Measurements from ENCODE around the gene ZNF468. TPM values are rescaled to one million over a fixed set of nuclear protein-coding genes. Genes with fewer than 3 reads are reported as not detected.
"Not testable (repeated sequence)": the region's sequence is repeated elsewhere in the genome, so short reads cannot be mapped to it uniquely, and the experiment has no call there.

ZNF468 gene
- polyA plus RNA-seq, 4 donors = 28.9 to 51.0 (median 37.3) TPM

DNA sequence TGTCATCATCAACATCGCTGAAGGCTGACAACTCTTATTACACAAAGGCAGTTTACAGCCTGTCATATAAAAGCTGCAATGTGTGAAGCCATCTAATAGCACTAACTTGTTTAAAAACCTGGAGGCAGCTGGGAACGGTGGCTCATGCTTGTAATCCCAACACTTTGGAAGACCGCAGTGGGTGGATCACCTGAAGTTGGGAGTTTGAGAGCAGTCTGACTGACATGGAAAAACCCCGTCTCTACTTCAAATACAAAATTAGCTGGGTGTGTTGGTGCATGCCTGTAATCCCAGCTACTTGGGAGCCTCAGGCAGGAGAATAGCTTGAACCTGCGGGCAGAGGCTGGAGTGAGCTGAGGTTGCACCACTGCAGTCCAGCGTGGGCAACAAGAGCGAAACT lies 27.6 kb downstream of the ZNF468 start:
- not testable (repeated sequence) for DNase-seq (ENCODE audit: low read depth in 4 of 4, low spot score in 2 of 4)

DNA sequence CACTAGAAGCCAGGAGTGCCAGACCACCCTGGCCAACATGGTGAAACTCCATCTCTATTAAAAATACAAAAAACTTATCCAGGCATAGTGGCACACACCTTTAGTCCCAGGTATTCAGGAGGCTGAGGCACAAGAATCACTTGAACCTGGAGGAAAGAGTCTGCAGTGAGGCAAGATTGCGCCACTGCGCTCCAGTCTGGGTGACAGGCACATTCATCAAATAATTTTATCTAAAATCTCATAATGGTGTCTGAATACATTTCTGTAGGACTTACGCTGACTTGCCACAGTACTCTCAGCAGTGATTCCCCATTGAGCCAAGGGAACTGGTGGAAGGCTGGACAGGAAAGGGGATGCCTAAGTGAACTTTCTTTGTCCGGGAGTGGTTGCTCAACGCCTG lies 31.7 kb downstream of the ZNF468 start:
- no peak for DNase-seq (ENCODE audit: low read depth in 4 of 4, low spot score in 2 of 4)

DNA sequence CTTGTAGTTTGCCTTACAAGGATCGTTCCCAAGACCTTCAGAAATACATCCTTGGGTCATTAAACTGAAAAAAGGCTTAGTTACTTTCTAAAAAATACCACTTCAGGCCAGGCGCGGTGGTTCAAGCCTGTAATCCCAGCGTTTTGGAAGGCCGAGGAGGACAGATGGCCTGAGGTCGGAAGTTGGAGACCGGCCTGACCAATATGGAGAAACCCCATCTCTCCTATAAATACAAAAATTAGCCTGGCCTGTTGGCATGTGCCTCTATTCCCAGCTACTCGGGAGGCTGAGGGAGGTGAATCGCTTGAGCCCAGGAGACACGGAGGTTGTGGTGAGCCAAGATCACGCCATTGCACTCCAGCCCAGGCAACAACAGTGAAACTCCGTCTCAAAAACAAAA lies 33.7 kb downstream of the ZNF468 start:
- DNase-seq (ENCODE audit: low read depth in 4 of 4, low spot score in 2 of 4) = no peak

DNA sequence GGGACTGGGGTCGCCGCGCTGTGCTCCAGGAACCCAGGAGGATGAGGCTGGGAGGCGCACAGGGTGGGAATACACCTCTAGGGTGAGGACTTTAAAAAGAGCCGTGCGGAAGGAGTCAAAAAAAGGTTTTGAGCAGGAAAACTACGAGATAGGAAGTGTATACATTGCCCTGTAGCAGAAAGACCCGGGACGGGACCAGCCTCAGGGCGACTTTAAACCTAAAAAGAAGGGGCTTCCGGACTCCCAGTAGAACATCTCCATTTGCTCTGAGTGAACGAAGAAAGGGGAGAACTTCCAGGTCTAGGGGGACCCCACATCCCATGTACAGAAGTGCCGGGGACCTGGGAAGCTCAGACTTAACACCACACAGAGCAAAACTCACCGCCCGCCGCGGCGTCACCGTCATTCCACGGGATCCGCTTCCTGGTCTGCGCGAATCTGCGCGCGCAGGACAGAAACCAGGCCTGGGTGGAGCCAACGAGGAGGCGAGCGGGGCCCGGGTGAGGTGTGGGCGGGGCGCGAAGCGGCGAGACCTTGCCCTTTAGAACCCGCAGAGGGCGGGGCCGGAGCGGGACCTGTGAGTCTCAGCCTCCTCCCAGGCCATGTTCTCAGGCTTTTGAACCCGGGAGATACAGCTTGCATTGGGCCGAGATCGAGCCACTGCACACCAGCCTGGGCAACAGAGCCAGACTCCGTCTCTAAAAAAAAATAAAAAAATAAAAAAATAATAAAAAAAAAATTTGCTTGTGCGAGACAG lies 36.0 kb downstream of the ZNF468 start, which contains the start of gene ZNF28:
TSS of gene ZNF28 (minus strand) at position 430 of the 757 bp plus-strand sequence. CDS start 3,675 bp downstream, outside the sequence.
- DNase-seq (ENCODE audit: low read depth in 4 of 4, low spot score in 2 of 4) = peak in 3 of 4 donors; percentile 18 to 23 (median 19)

DNA sequence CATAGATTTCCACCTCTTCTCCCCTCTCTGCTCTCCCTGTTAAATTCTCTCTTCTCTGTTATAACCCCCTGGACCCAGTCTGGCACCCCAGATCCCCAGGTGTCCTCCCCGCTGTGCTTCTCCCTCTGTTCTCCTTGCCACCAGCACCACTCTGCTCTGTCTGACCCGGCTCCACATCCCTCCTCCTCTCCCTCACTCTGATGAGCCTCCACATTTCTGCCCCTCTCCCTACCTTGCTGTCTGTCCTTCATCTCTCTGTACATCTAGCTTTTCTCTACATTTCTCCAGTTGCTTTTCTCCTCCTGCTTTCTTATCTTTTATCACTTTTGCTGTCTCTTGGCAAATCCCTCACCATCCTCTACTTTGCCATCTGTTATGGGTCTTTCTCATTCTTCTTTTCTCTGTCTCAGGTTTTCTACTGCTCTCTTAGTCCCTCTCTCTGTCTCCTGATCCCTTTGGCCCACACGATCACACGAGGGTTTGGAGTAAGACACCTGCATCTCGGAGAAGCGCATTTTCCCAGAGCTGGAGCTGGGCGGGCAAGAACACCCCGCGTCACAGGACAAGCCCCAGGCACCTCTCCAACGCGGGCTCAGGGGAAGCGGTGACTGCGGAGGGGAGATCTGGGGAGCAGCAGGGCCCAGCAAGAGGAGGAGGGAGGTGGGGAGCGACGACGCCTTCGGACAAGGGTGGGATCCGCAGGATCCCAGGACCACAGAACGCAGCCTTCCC lies 36.8 kb downstream of the ZNF468 start:
- not testable (repeated sequence) for DNase-seq (ENCODE audit: low read depth in 4 of 4, low spot score in 2 of 4)

DNA sequence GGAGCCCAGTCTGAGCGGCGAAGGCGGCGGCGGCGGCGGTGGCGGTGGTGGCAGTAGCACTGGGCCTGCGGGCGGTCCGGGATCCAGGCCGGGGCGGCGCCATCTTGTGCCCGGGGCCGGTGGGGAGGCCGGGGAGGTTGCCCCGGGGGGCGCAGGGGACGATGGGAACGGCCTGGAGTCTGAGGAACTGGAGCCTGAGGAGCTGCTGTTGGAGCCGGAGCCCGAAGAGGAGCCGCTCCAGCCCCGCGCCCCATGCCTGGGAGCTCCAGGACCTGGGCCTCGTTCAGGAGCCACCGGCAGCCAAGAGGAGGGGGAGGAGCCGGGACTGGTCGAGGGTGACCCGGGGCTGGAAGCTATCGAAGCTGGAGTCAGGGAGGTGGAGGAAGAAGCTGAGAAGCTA lies 47.6 kb downstream of the ZNF468 start:
- DNase-seq (ENCODE audit: low read depth in 4 of 4, low spot score in 2 of 4) = no peak

DNA sequence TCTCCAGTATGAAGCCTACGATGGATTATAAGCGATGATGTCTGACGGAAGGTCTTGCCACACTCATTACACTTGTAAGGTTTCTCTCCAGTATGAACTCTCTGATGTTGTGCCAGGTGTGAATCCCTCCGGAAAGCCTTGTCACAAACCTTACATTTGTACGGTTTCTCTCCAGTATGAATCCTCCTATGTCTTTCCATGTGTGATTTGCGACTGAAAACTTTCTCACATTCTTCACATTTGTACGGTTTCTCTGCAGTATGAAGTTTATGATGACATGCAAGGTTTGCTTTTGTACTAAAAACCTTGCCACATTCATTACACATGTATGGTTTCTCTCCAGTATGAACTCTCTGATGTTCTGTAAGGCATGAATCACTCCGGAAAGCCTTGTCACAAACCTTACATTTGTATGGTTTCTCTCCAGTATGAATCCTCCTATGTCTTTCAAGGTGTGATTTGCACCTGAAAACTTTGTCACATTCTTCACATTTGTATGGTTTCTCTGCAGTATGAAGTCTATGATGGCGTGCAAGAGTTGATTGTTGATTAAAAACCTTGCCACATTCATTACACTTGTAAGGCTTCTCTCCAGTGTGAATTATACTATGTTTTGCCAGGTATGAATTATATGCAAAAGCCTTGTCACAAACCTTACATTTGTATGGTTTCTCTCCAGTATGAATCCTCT lies 57.3 kb downstream of the ZNF468 start:
- not testable (repeated sequence) for DNase-seq (ENCODE audit: low read depth in 4 of 4, low spot score in 2 of 4)

DNA sequence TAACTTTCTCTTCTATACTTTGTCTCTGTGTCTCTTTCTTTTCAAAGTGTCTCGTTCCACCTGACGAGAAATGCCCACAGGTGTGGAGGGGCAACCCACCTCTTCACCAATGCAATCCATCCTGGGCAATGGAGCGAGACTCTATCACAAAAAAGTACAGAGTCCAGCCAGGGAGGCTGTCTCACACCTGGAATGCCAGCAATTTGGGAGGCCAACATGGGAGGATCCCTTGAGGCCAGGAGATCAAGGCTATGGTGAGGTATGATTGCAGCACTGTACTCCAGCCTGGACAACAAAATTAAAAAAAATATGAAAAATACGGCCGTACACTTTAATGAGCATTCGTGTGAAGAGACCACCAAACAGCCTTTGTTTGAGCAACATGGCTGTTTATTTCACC lies 68.0 kb downstream of the ZNF468 start:
- no peak for DNase-seq (ENCODE audit: low read depth in 4 of 4, low spot score in 2 of 4)

Other genes starting within 250 kb of the ZNF468 start
- gene ZNF83, start 219.3 kb downstream of the ZNF468 start, polyA plus RNA-seq (ENCODE audit: insufficient read length in 4 of 4) = 100 to 1,000 TPM in 2 of 4 donors, 10 to 100 TPM in 2; 57.4 to 197 (median 100) TPM
- gene ZNF611, start 122.6 kb downstream of the ZNF468 start, polyA plus RNA-seq (ENCODE audit: insufficient read length in 4 of 4) = 10 to 100 TPM; 13.1 to 26.6 (median 18.3) TPM
- 10 to 100 TPM in 1 of 4 donors, 1 to 10 TPM in 3; 5.2 to 12.7 (median 8.3) TPM for gene ZNF600, start 70.8 kb downstream of the ZNF468 start, polyA plus RNA-seq (ENCODE audit: insufficient read length in 4 of 4)
- 10 to 100 TPM; 18.6 to 26.6 (median 20.6) TPM for gene ZNF28, start 36.0 kb downstream of the ZNF468 start, polyA plus RNA-seq (ENCODE audit: insufficient read length in 4 of 4)
- gene ZNF320, start 40.0 kb upstream of the ZNF468 start, polyA plus RNA-seq (ENCODE audit: insufficient read length in 4 of 4) = 10 to 100 TPM; 14.7 to 49.8 (median 32.0) TPM
- 10 to 100 TPM in 3 of 4 donors, 1 to 10 TPM in 1; 9.5 to 18.1 (median 12.9) TPM for gene ZNF888, start 65.8 kb upstream of the ZNF468 start, polyA plus RNA-seq (ENCODE audit: insufficient read length in 4 of 4)
- gene ZNF816, start 105.3 kb upstream of the ZNF468 start, polyA plus RNA-seq (ENCODE audit: insufficient read length in 4 of 4) = 10 to 100 TPM; 11.9 to 18.3 (median 15.7) TPM
- gene ERVV-1, start 156.3 kb upstream of the ZNF468 start, polyA plus RNA-seq (ENCODE audit: insufficient read length in 4 of 4) = under 1 TPM; 0.08 to 0.21 (median 0.10) TPM
- under 1 TPM in 1 of 4 donors, not detected in 3; 0.17 TPM for gene ERVV-2, start 187.1 kb upstream of the ZNF468 start, polyA plus RNA-seq (ENCODE audit: insufficient read length in 4 of 4)
- gene ZNF160, start 245.8 kb upstream of the ZNF468 start, polyA plus RNA-seq (ENCODE audit: insufficient read length in 4 of 4) = 10 to 100 TPM; 29.5 to 90.9 (median 48.3) TPM